Measurements from ENCODE around the gene KLHL24.

KLHL24 gene

DNA sequence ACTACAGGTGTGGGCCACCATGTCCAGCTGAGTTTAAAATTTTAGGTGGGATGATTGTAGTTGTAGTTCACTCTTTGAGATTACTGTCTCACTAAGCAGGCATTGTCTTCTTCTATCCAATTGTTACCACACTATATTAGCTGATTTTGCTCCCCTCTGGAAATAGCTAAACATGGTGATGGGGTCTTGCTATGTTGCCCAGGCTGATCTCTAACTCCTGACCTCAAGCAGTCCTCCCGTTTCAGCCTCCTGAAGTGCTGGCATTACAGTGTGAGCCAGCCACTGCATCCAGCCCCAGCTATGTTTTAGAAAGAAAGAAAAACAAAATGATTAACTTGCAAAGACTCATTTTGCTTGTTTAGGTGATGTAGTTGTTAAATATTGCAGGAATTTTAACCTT lies 92.8 kb downstream of the KLHL24 start:
- TF ChIP-seq CTCF (IDR thresholded peaks at IDR 0.05) = no peak
- Histone ChIP-seq H3K4me2 (ENCODE audit: low read length) (no peak overlapping the region), H3K4me1 (no peaks in the 10 kb centered on the region), H3K27ac (no peak overlapping the region), H3K79me2 (peaks cover 2% of the 10 kb centered on the region), H3K4me3 (ENCODE audit: low read depth, low read length) (no peak overlapping the region), H3K9me3 (ENCODE audit: control insufficient read depth, low read length) (no peaks in the 10 kb centered on the region), H2AFZ (no peak overlapping the region), H3K27me3 (ENCODE audit: control insufficient read depth, insufficient read depth, low read length) (no peaks in the 10 kb centered on the region), H3K36me3 (ENCODE audit: control insufficient read depth, insufficient read depth, low read length) (no peaks in the 10 kb centered on the region), H3K9ac (no peak overlapping the region)

- Histone ChIP-seq H3K4me2 (ENCODE audit: low read length) (no peak overlapping the region), H3K27me3 (ENCODE audit: control insufficient read depth, insufficient read depth, low read length) (no peaks in the 10 kb centered on the region), H3K4me1 (no peaks in the 10 kb centered on the region), H3K36me3 (ENCODE audit: control insufficient read depth, insufficient read depth, low read length) (no peaks in the 10 kb centered on the region), H2AFZ (no peak overlapping the region), H3K9me3 (ENCODE audit: control insufficient read depth, low read length) (no peaks in the 10 kb centered on the region), H3K79me2 (peaks cover 2% of the 10 kb centered on the region), H3K27ac (no peak overlapping the region), H3K4me3 (ENCODE audit: low read depth, low read length) (no peak overlapping the region), H3K9ac (no peak overlapping the region)
- TF ChIP-seq CTCF (IDR thresholded peaks at IDR 0.05) = no peak
These were observed 94.9 kb downstream of the KLHL24 start for GRCh38 chr3:183730361-183730760.

- Histone ChIP-seq H3K4me1 (no peaks in the 10 kb centered on the region), H3K79me2 (peaks cover 2% of the 10 kb centered on the region), H3K27me3 (ENCODE audit: control insufficient read depth, insufficient read depth, low read length) (no peaks in the 10 kb centered on the region), H2AFZ (no peak overlapping the region), H3K4me3 (ENCODE audit: low read depth, low read length) (no peak overlapping the region), H3K36me3 (ENCODE audit: control insufficient read depth, insufficient read depth, low read length) (no peaks in the 10 kb centered on the region), H3K27ac (no peak overlapping the region), H3K9ac (no peak overlapping the region), H3K9me3 (ENCODE audit: control insufficient read depth, low read length) (no peaks in the 10 kb centered on the region), H3K4me2 (ENCODE audit: low read length) (no peak overlapping the region)
- TF ChIP-seq CTCF (IDR thresholded peaks at IDR 0.05) = no peak
These were observed 96.2 kb downstream of the KLHL24 start for GRCh38 chr3:183731611-183732010.

GRCh38 chr3:183733553-183733952 lies 98.1 kb downstream of the KLHL24 start:
- no peak overlapping the region for H2AFZ ChIP-seq
- no peaks in the 10 kb centered on the region for H3K4me1 ChIP-seq
- no peaks in the 10 kb centered on the region for H3K27me3 ChIP-seq (ENCODE audit: control insufficient read depth, insufficient read depth, low read length)
- H3K9me3 ChIP-seq (ENCODE audit: control insufficient read depth, low read length) = no peaks in the 10 kb centered on the region
- H3K9ac ChIP-seq = no peak overlapping the region
- no peak for TF ChIP-seq CTCF (IDR thresholded peaks at IDR 0.05)
- H3K36me3 ChIP-seq (ENCODE audit: control insufficient read depth, insufficient read depth, low read length) = no peaks in the 10 kb centered on the region
- H3K4me3 ChIP-seq (ENCODE audit: low read depth, low read length) = no peak overlapping the region
- no peak overlapping the region for H3K4me2 ChIP-seq (ENCODE audit: low read length)
- H3K79me2 ChIP-seq = peaks cover 2% of the 10 kb centered on the region
- no peak overlapping the region for H3K27ac ChIP-seq

Measured in parathyroid adenoma (tissue), 2 donors.